Astrocyte (in vitro differentiated cells and primary cell): ENCODE results near the gene GLB1L2. TPM values are rescaled to one million over a fixed set of nuclear protein-coding genes. Genes with fewer than 3 reads are reported as not detected.

Experiments
- DNase-seq: peaks from one replicate; pipeline ENCODE4 v3.0.0-alpha.2; 2010; ENCODE audit warnings: low read depth
- FAIRE-seq: peaks from 2 replicates; lab custom pipeline; 2011; peaks lifted over from hg19 to GRCh38; lab: Jason Lieb, UNC
- H2AFZ ChIP-seq: 2 replicates; pipeline ENCODE4 v1.6.0; 2012; ENCODE audit warnings: low read depth, low read length, inconsistent platforms
- H3K27ac ChIP-seq: 2 replicates; pipeline ENCODE4 v1.5.1; 2011; ENCODE audit warnings: low read depth, low read length, inconsistent platforms
- H3K27me3 ChIP-seq: 2 replicates; pipeline ENCODE4 v1.6.0; 2011; ENCODE audit warnings: low read length, inconsistent platforms; ENCODE audit not compliant: insufficient read depth
- H3K36me3 ChIP-seq: 2 replicates; pipeline ENCODE4 v1.5.1; 2011; ENCODE audit warnings: low read length, inconsistent platforms; ENCODE audit not compliant: insufficient read depth
- H3K4me1 ChIP-seq: 2 replicates; pipeline ENCODE4 v1.5.1; 2011; ENCODE audit warnings: low read length, inconsistent platforms; ENCODE audit not compliant: insufficient read depth
- H3K4me2 ChIP-seq: 2 replicates; pipeline ENCODE4 v1.6.0; 2012; ENCODE audit warnings: low read length, inconsistent platforms
- H3K4me3 ChIP-seq: 2 replicates; pipeline ENCODE4 v1.5.1; 2011; ENCODE audit warnings: low read depth, mild to moderate bottlenecking, low read length, inconsistent platforms; ENCODE audit not compliant: insufficient read depth
- H3K79me2 ChIP-seq: 2 replicates; pipeline ENCODE4 v1.6.0; 2012; ENCODE audit warnings: mild to moderate bottlenecking, low read length, inconsistent platforms; ENCODE audit not compliant: insufficient read depth
- H3K9ac ChIP-seq: 2 replicates; pipeline ENCODE4 v1.6.0; 2012; ENCODE audit warnings: mild to moderate bottlenecking, low read length, inconsistent platforms
- H3K9me3 ChIP-seq: 2 replicates; pipeline ENCODE4 v1.5.1; 2012; ENCODE audit warnings: low read depth, mild to moderate bottlenecking, low read length, inconsistent platforms; ENCODE audit not compliant: insufficient read depth
- H4K20me1 ChIP-seq: 2 replicates; pipeline ENCODE4 v1.6.0; 2012; ENCODE audit warnings: low read length, inconsistent platforms; ENCODE audit not compliant: insufficient read depth
- H3K27ac Mint-ChIP-seq: one replicate; pipeline ENCODE4 v1.8.0; 2021; ENCODE audit warnings: mild to moderate bottlenecking, mixed read lengths; ENCODE audit not compliant: unreplicated experiment
- H3K27me3 Mint-ChIP-seq: one replicate; pipeline ENCODE4 v1.8.0; 2021; ENCODE audit warnings: low read depth, mixed read lengths; ENCODE audit not compliant: unreplicated experiment
- H3K36me3 Mint-ChIP-seq: one replicate; pipeline ENCODE4 v1.8.0; 2021; ENCODE audit warnings: low read depth, mixed read lengths; ENCODE audit not compliant: unreplicated experiment
- H3K4me1 Mint-ChIP-seq: one replicate; pipeline ENCODE4 v1.8.0; 2021; ENCODE audit warnings: low read depth, mixed read lengths; ENCODE audit not compliant: unreplicated experiment
- H3K4me3 Mint-ChIP-seq: one replicate; pipeline ENCODE4 v1.8.0; 2021; ENCODE audit warnings: mild to moderate bottlenecking, moderate library complexity, mixed read lengths; ENCODE audit not compliant: unreplicated experiment
- H3K9me3 Mint-ChIP-seq: one replicate; pipeline ENCODE4 v1.8.0; 2021; ENCODE audit warnings: mild to moderate bottlenecking, mixed read lengths; ENCODE audit not compliant: unreplicated experiment
- CTCF ChIP-seq: IDR thresholded peaks from 2 replicates; pipeline ENCODE4 v1.5.1; 2011; ENCODE audit warnings: low read depth, mild to moderate bottlenecking, inconsistent platforms, low read length, moderate library complexity; ENCODE audit not compliant: insufficient read depth
- EZH2 ChIP-seq: IDR thresholded peaks from 2 replicates; pipeline ENCODE4 v1.6.1; 2012; ENCODE audit warnings: mild to moderate bottlenecking, low read length, inconsistent platforms; ENCODE audit not compliant: insufficient read depth
- total RNA-seq: library from RNA; stranded (reverse); gene quantifications from 2 replicates; pipeline ENCODE4 v1.2.1, GENCODE V29; 2021

Gene GLB1L2
- total RNA-seq, 1 donor from 2014 or later = 2.8 TPM

- TF ChIP-seq EZH2 = no peak
- no peak for TF ChIP-seq CTCF
- no peak for FAIRE-seq
These were observed 42.0 kb upstream of the GLB1L2 start for GRCh38 chr11:134289789-134290188.

GRCh38 chr11:134290646-134291045 lies 41.1 kb upstream of the GLB1L2 start:
- H3K9ac ChIP-seq = no peak overlapping the region
- H3K9me3 Mint-ChIP-seq = peaks cover 2% of the 10 kb centered on the region
- no peak overlapping the region for H3K4me2 ChIP-seq
- no peaks in the 10 kb centered on the region for H3K36me3 ChIP-seq
- H2AFZ ChIP-seq = no peak overlapping the region
- DNase-seq = no peak
- H3K4me1 ChIP-seq = no peaks in the 10 kb centered on the region
- H3K27me3 Mint-ChIP-seq = peaks cover 19% of the 10 kb centered on the region
- H3K27me3 ChIP-seq = peaks cover 2% of the 10 kb centered on the region
- no peaks in the 10 kb centered on the region for H4K20me1 ChIP-seq
- TF ChIP-seq EZH2 (no peak), CTCF (no peak)
- H3K79me2 ChIP-seq = no peaks in the 10 kb centered on the region
- no peaks in the 10 kb centered on the region for H3K9me3 ChIP-seq
- no peak overlapping the region for H3K27ac ChIP-seq
- H3K36me3 Mint-ChIP-seq = no peaks in the 10 kb centered on the region
- FAIRE-seq = no peak
- H3K27ac Mint-ChIP-seq = no peak overlapping the region
- H3K4me3 ChIP-seq = no peak overlapping the region
- H3K4me3 Mint-ChIP-seq = no peak overlapping the region
- H3K4me1 Mint-ChIP-seq = no peaks in the 10 kb centered on the region

More at GRCh38 chr11:134289789-134290188, 42.0 kb upstream of the GLB1L2 start:
- Mint-ChIP-seq H3K27me3 (peaks cover 19% of the 10 kb centered on the region), H3K27ac (no peak overlapping the region), H3K36me3 (no peaks in the 10 kb centered on the region), H3K4me1 (no peaks in the 10 kb centered on the region), H3K9me3 (peaks cover 2% of the 10 kb centered on the region), H3K4me3 (no peak overlapping the region)
- Histone ChIP-seq H3K27me3 (peaks cover 2% of the 10 kb centered on the region), H3K27ac (no peak overlapping the region), H3K9ac (no peak overlapping the region), H4K20me1 (no peaks in the 10 kb centered on the region), H3K36me3 (no peaks in the 10 kb centered on the region), H2AFZ (no peak overlapping the region), H3K4me1 (no peaks in the 10 kb centered on the region), H3K4me3 (no peak overlapping the region), H3K9me3 (no peaks in the 10 kb centered on the region), H3K4me2 (no peak overlapping the region), H3K79me2 (no peaks in the 10 kb centered on the region)
- DNase-seq = no peak

- FAIRE-seq (no peak), DNase-seq (no peak)
- H3K9me3 Mint-ChIP-seq = peaks cover 2% of the 10 kb centered on the region
- H3K4me2 ChIP-seq = no peak overlapping the region
- H4K20me1 ChIP-seq = no peaks in the 10 kb centered on the region
- H3K27ac Mint-ChIP-seq = no peak overlapping the region
- no peaks in the 10 kb centered on the region for H3K79me2 ChIP-seq
- H3K4me1 ChIP-seq = no peaks in the 10 kb centered on the region
- no peak overlapping the region for H3K4me3 Mint-ChIP-seq
- no peaks in the 10 kb centered on the region for H3K4me1 Mint-ChIP-seq
- H3K36me3 Mint-ChIP-seq = no peaks in the 10 kb centered on the region
- peaks cover 19% of the 10 kb centered on the region for H3K27me3 Mint-ChIP-seq
- peaks cover 2% of the 10 kb centered on the region for H3K27me3 ChIP-seq
- no peak for TF ChIP-seq CTCF
- no peak for TF ChIP-seq EZH2
- H3K36me3 ChIP-seq = no peaks in the 10 kb centered on the region
- no peak overlapping the region for H3K27ac ChIP-seq
- H3K4me3 ChIP-seq = no peak overlapping the region
- no peaks in the 10 kb centered on the region for H3K9me3 ChIP-seq
- no peak overlapping the region for H2AFZ ChIP-seq
- no peak overlapping the region for H3K9ac ChIP-seq
These were observed 40.6 kb upstream of the GLB1L2 start for GRCh38 chr11:134291196-134291595.
